ENCODE measurements around the gene GLT1D1. TPM values are rescaled to one million over a fixed set of nuclear protein-coding genes. Genes with fewer than 3 reads are reported as not detected.
"Not testable (repeated sequence)": the region's sequence is repeated elsewhere in the genome, so short reads cannot be mapped to it uniquely, and the experiment has no call there.

The GLT1D1 gene
- polyA plus RNA-seq: under 1 TPM in 2 of 4 donors, not detected in 2; 0.10 to 0.67 TPM
- long read RNA-seq, donor 1: 0 reads
- long read RNA-seq, donor 2: 0 reads
- long read RNA-seq, donor 3: 0 reads
- long read RNA-seq, donor 4: 0 reads
- long read RNA-seq, donor 5: 0 reads
- long read RNA-seq, donor 6: 0 reads
- long read RNA-seq, donor 7: 0 reads
- long read RNA-seq, donor 8: 0 reads
- long read RNA-seq, donor 9: 0 reads
- long read RNA-seq, donor 10, partial matches to known transcripts: 0 of 2 reads
- long read RNA-seq, donor 10, other reads (novel, unspliced or antisense): 0 of 2 reads

GRCh38 chr12:128852885-128853599, at the start of gene GLT1D1:
TSS of gene GLT1D1 (plus strand) at chr12:128853478. CDS start at chr12:128853582, 104 bp downstream.
- H3K27ac ChIP-seq (ENCODE audit: low read depth in 1 of 3, low read length in 2 of 3): no peak within 1 kb of the TSS
- no peaks in the 10 kb centered on the region for H3K4me1 ChIP-seq (ENCODE audit: control insufficient read depth in 3 of 3, insufficient read depth in 2 of 3, low read depth in 1 of 3, low read length in 2 of 3)
- H3K27me3 ChIP-seq (ENCODE audit: control insufficient read depth in 3 of 3, insufficient read depth in 3 of 3, low read length in 3 of 3): peaks cover 7 to 22% (median 7%) of the 10 kb centered on the region in 3 donors
- DNase-seq: no peak
- no peaks in the 10 kb centered on the region for H3K36me3 ChIP-seq (ENCODE audit: control insufficient read depth in 3 of 3, insufficient read depth in 2 of 3, low read depth in 1 of 3, low read length in 3 of 3)
- 22 to 52% (median 35%) methylated on average over 26 to 56 of the region's 56 CpGs for WGBS, 3 donors
- no peak for FAIRE-seq
- H3K9me3 ChIP-seq (ENCODE audit: control insufficient read depth in 2 of 2, insufficient read depth in 1 of 2, low read depth in 1 of 2, low read length in 1 of 2): no peaks in the 10 kb centered on the region
- no peak within 1 kb of the TSS for H3K4me3 ChIP-seq (ENCODE audit: low read depth in 1 of 3, low read length in 3 of 3)

DNA sequence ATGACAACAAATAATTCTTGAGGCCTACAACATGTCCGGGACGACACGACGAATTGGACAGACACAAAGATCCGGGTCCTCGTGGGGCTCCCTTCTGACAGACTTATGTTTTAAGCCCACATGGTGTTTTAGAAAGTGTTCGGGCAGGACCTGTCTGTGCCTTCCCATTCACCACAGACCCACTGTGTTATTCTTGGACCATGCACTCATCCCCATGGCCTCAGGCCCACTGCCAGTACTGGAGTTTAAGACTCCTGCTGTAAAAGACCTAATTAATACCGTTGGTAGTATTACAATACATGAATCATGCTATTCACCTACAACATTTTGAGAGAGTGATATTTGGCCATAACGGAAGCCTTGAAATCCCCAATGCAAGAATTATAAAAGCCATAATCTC, 49.5 kb upstream of the GLT1D1 start:
- Histone ChIP-seq H3K4me1 (ENCODE audit: control insufficient read depth in 3 of 3, insufficient read depth in 2 of 3, low read depth in 1 of 3, low read length in 2 of 3) (no peaks in the 10 kb centered on the region), H3K4me3 (ENCODE audit: low read depth in 1 of 3, low read length in 3 of 3) (no peak overlapping the region), H3K27me3 (ENCODE audit: control insufficient read depth in 3 of 3, insufficient read depth in 3 of 3, low read length in 3 of 3) (no peaks in the 10 kb centered on the region), H3K9me3 (ENCODE audit: control insufficient read depth in 2 of 2, insufficient read depth in 1 of 2, low read depth in 1 of 2, low read length in 1 of 2) (peaks cover 0 to 4% of the 10 kb centered on the region in 2 donors), H3K36me3 (ENCODE audit: control insufficient read depth in 3 of 3, insufficient read depth in 2 of 3, low read depth in 1 of 3, low read length in 3 of 3) (peaks cover 7 to 54% (median 13%) of the 10 kb centered on the region in 3 donors), H3K27ac (ENCODE audit: low read depth in 1 of 3, low read length in 2 of 3) (no peak overlapping the region)
- DNase-seq: no peak
- WGBS, 3 donors: 98 to 99% (median 98%) methylated on average over 9 of the region's 9 CpGs
- FAIRE-seq: no peak

- DNase-seq: no peak
- no peaks in the 10 kb centered on the region for H3K4me1 ChIP-seq (ENCODE audit: control insufficient read depth in 3 of 3, insufficient read depth in 2 of 3, low read depth in 1 of 3, low read length in 2 of 3)
- H3K27ac ChIP-seq (ENCODE audit: low read depth in 1 of 3, low read length in 2 of 3): no peak overlapping the region
- peaks cover 8 to 48% (median 11%) of the 10 kb centered on the region in 3 donors for H3K36me3 ChIP-seq (ENCODE audit: control insufficient read depth in 3 of 3, insufficient read depth in 2 of 3, low read depth in 1 of 3, low read length in 3 of 3)
- H3K9me3 ChIP-seq (ENCODE audit: control insufficient read depth in 2 of 2, insufficient read depth in 1 of 2, low read depth in 1 of 2, low read length in 1 of 2): peaks cover 0 to 4% of the 10 kb centered on the region in 2 donors
- H3K4me3 ChIP-seq (ENCODE audit: low read depth in 1 of 3, low read length in 3 of 3): no peak overlapping the region
- no peaks in the 10 kb centered on the region for H3K27me3 ChIP-seq (ENCODE audit: control insufficient read depth in 3 of 3, insufficient read depth in 3 of 3, low read length in 3 of 3)
- WGBS, 3 donors: 97 to 99% (median 98%) methylated on average over 8 of the region's 8 CpGs
- FAIRE-seq: no peak
Observed at GRCh38 chr12:128804762-128805161, 48.5 kb upstream of the GLT1D1 start.

GRCh38 chr12:128805406-128805805, 47.9 kb upstream of the GLT1D1 start:
- H3K27ac ChIP-seq (ENCODE audit: low read depth in 1 of 3, low read length in 2 of 3); H3K4me1 ChIP-seq (ENCODE audit: control insufficient read depth in 3 of 3, insufficient read depth in 2 of 3, low read depth in 1 of 3, low read length in 2 of 3); H3K4me3 ChIP-seq (ENCODE audit: low read depth in 1 of 3, low read length in 3 of 3); DNase-seq; H3K27me3 ChIP-seq (ENCODE audit: control insufficient read depth in 3 of 3, insufficient read depth in 3 of 3, low read length in 3 of 3); H3K9me3 ChIP-seq (ENCODE audit: control insufficient read depth in 2 of 2, insufficient read depth in 1 of 2, low read depth in 1 of 2, low read length in 1 of 2); FAIRE-seq: not testable (repeated sequence)
- 95 to 98% (median 96%) methylated on average over 5 of the region's 5 CpGs for WGBS, 3 donors
- H3K36me3 ChIP-seq (ENCODE audit: control insufficient read depth in 3 of 3, insufficient read depth in 2 of 3, low read depth in 1 of 3, low read length in 3 of 3): peaks cover 7 to 43% (median 8%) of the 10 kb centered on the region in 3 donors

- H3K9me3 ChIP-seq (ENCODE audit: control insufficient read depth in 2 of 2, insufficient read depth in 1 of 2, low read depth in 1 of 2, low read length in 1 of 2): peaks cover 0 to 4% of the 10 kb centered on the region in 2 donors
- peaks cover 3 to 40% (median 7%) of the 10 kb centered on the region in 3 donors for H3K36me3 ChIP-seq (ENCODE audit: control insufficient read depth in 3 of 3, insufficient read depth in 2 of 3, low read depth in 1 of 3, low read length in 3 of 3)
- no peak for DNase-seq
- no peak overlapping the region for H3K4me3 ChIP-seq (ENCODE audit: low read depth in 1 of 3, low read length in 3 of 3)
- FAIRE-seq: no peak
- no peak overlapping the region for H3K27ac ChIP-seq (ENCODE audit: low read depth in 1 of 3, low read length in 2 of 3)
- 86 to 90% (median 88%) methylated on average over 9 of the region's 9 CpGs for WGBS, 3 donors
- no peaks in the 10 kb centered on the region for H3K4me1 ChIP-seq (ENCODE audit: control insufficient read depth in 3 of 3, insufficient read depth in 2 of 3, low read depth in 1 of 3, low read length in 2 of 3)
- H3K27me3 ChIP-seq (ENCODE audit: control insufficient read depth in 3 of 3, insufficient read depth in 3 of 3, low read length in 3 of 3): no peaks in the 10 kb centered on the region
Observed at GRCh38 chr12:128806573-128806972, 46.7 kb upstream of the GLT1D1 start.

DNA sequence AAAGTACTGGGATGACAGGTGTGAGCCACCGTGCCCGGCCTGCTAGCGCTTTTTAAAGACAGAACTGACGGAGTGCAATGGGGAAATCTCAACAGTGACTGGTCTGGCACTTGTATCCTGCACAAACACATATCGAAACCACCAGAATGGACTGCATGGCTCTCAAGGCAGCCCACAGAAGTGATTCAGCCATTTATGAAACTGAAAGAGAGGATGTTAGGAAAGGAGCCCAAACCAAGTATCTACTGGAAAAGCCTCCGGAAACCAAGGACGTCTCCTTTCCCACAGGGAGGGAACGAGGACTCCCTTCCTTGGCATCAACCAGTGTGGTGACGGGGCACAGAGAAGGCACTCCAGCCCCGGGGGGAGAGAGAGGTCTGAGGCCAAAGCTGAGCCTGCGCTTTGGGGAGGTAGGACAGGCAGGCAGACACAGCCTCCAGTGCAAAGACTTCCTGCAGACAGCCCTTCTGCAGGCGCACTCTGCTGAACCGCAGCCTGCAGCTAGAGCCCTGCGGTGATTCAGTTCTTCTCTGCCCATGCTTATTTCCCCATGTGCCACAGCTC, 46.0 kb upstream of the GLT1D1 start:
- no peaks in the 10 kb centered on the region for H3K4me1 ChIP-seq (ENCODE audit: control insufficient read depth in 3 of 3, insufficient read depth in 2 of 3, low read depth in 1 of 3, low read length in 2 of 3)
- H3K27ac ChIP-seq (ENCODE audit: low read depth in 1 of 3, low read length in 2 of 3): peak overlapping the region in 1 of 3 donors; percentile 32
- no peak for DNase-seq
- H3K36me3 ChIP-seq (ENCODE audit: control insufficient read depth in 3 of 3, insufficient read depth in 2 of 3, low read depth in 1 of 3, low read length in 3 of 3): peaks cover 3 to 39% (median 7%) of the 10 kb centered on the region in 3 donors
- peaks cover 0 to 4% of the 10 kb centered on the region in 2 donors for H3K9me3 ChIP-seq (ENCODE audit: control insufficient read depth in 2 of 2, insufficient read depth in 1 of 2, low read depth in 1 of 2, low read length in 1 of 2)
- H3K27me3 ChIP-seq (ENCODE audit: control insufficient read depth in 3 of 3, insufficient read depth in 3 of 3, low read length in 3 of 3): no peaks in the 10 kb centered on the region
- no peak for FAIRE-seq
- WGBS, 3 donors: 82 to 96% (median 93%) methylated on average over 14 of the region's 14 CpGs
- H3K4me3 ChIP-seq (ENCODE audit: low read depth in 1 of 3, low read length in 3 of 3): no peak overlapping the region

DNA sequence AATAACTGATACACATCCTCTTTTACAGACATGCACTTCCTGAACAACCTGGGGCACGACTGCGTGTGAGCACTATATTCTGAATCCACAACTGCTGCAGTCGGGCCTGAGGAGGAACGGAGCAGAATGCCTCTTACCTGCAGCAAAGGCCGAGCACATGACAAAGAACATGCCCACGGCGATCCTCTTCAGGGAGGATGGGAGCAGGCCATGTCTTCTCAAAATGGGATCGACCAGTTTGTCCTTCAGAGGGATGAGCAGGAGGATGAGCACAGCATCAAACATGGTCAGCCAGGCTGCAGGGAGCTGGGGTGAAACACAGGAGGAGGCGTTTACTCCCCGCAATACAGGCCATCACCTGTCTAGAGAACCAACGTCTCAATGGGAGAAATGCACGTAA, 44.6 kb upstream of the GLT1D1 start:
- Histone ChIP-seq H3K27me3 (ENCODE audit: control insufficient read depth in 3 of 3, insufficient read depth in 3 of 3, low read length in 3 of 3) (no peaks in the 10 kb centered on the region), H3K36me3 (ENCODE audit: control insufficient read depth in 3 of 3, insufficient read depth in 2 of 3, low read depth in 1 of 3, low read length in 3 of 3) (peaks cover 8 to 43% (median 11%) of the 10 kb centered on the region in 3 donors), H3K4me1 (ENCODE audit: control insufficient read depth in 3 of 3, insufficient read depth in 2 of 3, low read depth in 1 of 3, low read length in 2 of 3) (no peaks in the 10 kb centered on the region), H3K9me3 (ENCODE audit: control insufficient read depth in 2 of 2, insufficient read depth in 1 of 2, low read depth in 1 of 2, low read length in 1 of 2) (peaks cover 0 to 4% of the 10 kb centered on the region in 2 donors), H3K27ac (ENCODE audit: low read depth in 1 of 3, low read length in 2 of 3) (no peak overlapping the region), H3K4me3 (ENCODE audit: low read depth in 1 of 3, low read length in 3 of 3) (no peak overlapping the region)
- FAIRE-seq (no peak), DNase-seq (no peak)
- WGBS, 3 donors: 85 to 90% (median 88%) methylated on average over 12 of the region's 12 CpGs

GRCh38 chr12:128810182-128811127, 42.8 kb upstream of the GLT1D1 start:
- no peaks in the 10 kb centered on the region for H3K9me3 ChIP-seq (ENCODE audit: control insufficient read depth in 2 of 2, insufficient read depth in 1 of 2, low read depth in 1 of 2, low read length in 1 of 2)
- no peaks in the 10 kb centered on the region for H3K27me3 ChIP-seq (ENCODE audit: control insufficient read depth in 3 of 3, insufficient read depth in 3 of 3, low read length in 3 of 3)
- H3K4me3 ChIP-seq (ENCODE audit: low read depth in 1 of 3, low read length in 3 of 3): no peak overlapping the region
- peak overlapping the region in 1 of 3 donors; percentile 59 for H3K27ac ChIP-seq (ENCODE audit: low read depth in 1 of 3, low read length in 2 of 3)
- DNase-seq (no peak), FAIRE-seq (no peak)
- H3K36me3 ChIP-seq (ENCODE audit: control insufficient read depth in 3 of 3, insufficient read depth in 2 of 3, low read depth in 1 of 3, low read length in 3 of 3): peaks cover 10 to 40% (median 11%) of the 10 kb centered on the region in 3 donors
- 58 to 79% (median 71%) methylated on average over 14 of the region's 14 CpGs for WGBS, 3 donors
- H3K4me1 ChIP-seq (ENCODE audit: control insufficient read depth in 3 of 3, insufficient read depth in 2 of 3, low read depth in 1 of 3, low read length in 2 of 3): no peaks in the 10 kb centered on the region
